Measurements from ENCODE around the gene NIN. TPM values are rescaled to one million over a fixed set of nuclear protein-coding genes. Genes with fewer than 3 reads are reported as not detected.
A peak's percentile ranks its signal among the peaks of the same experiment; 100 is the strongest.

NIN gene
- total and polyA plus RNA-seq, 5 experiments from 2014 or later, result 37.1 to 137 (median 60.2) TPM

- no peak for ATAC-seq
- no peak for DNase-seq
- H3K9me3 Mint-ChIP-seq, result no peaks in the 10 kb centered on the region
- H3K4me3 Mint-ChIP-seq, result no peak overlapping the region
- POLR2A ChIA-PET, result no interaction called here
- no peaks in the 10 kb centered on the region for H3K27me3 Mint-ChIP-seq
- H3K36me3 Mint-ChIP-seq, result peaks cover 0 to 94% (median 26%) of the 10 kb centered on the region in 3 donors
- H3K4me1 Mint-ChIP-seq, result peaks cover 0 to 14% (median 3%) of the 10 kb centered on the region in 4 donors
- H3K27ac Mint-ChIP-seq, result peak overlapping the region in 6 of 10 donors; percentile 28 to 81 (median 56)
Observed at GRCh38 chr14:50740856-50741255, 90.1 kb downstream of the NIN start.

- DNase-seq, result no peak
- Mint-ChIP-seq H3K27me3 (no peaks in the 10 kb centered on the region), H3K36me3 (peaks cover 0 to 93% (median 33%) of the 10 kb centered on the region in 3 donors), H3K4me3 (no peak overlapping the region), H3K9me3 (no peaks in the 10 kb centered on the region), H3K27ac (peak overlapping the region in 6 of 10 donors; percentile 5 to 80 (median 62)), H3K4me1 (peaks cover 0 to 14% (median 3%) of the 10 kb centered on the region in 4 donors)
- ATAC-seq, result no peak
- POLR2A ChIA-PET, result no interaction called here
Observed at GRCh38 chr14:50739186-50739585, 91.8 kb downstream of the NIN start.

GRCh38 chr14:50736932-50737419, 94.0 kb downstream of the NIN start:
- Mint-ChIP-seq H3K27me3 (no peaks in the 10 kb centered on the region), H3K27ac (peak overlapping the region in 9 of 10 donors; percentile 18 to 81 (median 61)), H3K9me3 (no peaks in the 10 kb centered on the region), H3K36me3 (peaks cover 0 to 95% (median 42%) of the 10 kb centered on the region in 3 donors), H3K4me3 (no peak overlapping the region), H3K4me1 (peaks cover 0 to 14% (median 3%) of the 10 kb centered on the region in 4 donors)
- ATAC-seq (no peak), DNase-seq (no peak)
- POLR2A ChIA-PET, result interaction anchor here (1.0 kb wide), 1 partner anchor 48 kb away, joined by 3 read pairs; no protein-coding TSS in a partner anchor

GRCh38 chr14:50734950-50735695, 95.8 kb downstream of the NIN start:
- H3K4me3 Mint-ChIP-seq, result no peak overlapping the region
- H3K36me3 Mint-ChIP-seq, result peaks cover 7 to 94% (median 56%) of the 10 kb centered on the region in 3 donors
- DNase-seq, result no peak
- peaks cover 0 to 7% (median 3%) of the 10 kb centered on the region in 4 donors for H3K4me1 Mint-ChIP-seq
- POLR2A ChIA-PET, result interaction anchor here (0.7 kb wide), 1 partner anchor 367 kb away, joined by 3 read pairs; no protein-coding TSS in a partner anchor
- no peaks in the 10 kb centered on the region for H3K27me3 Mint-ChIP-seq
- H3K9me3 Mint-ChIP-seq, result peaks cover 0 to 5% (median under 1%) of the 10 kb centered on the region in 9 donors
- no peak for ATAC-seq
- peak overlapping the region in 2 of 10 donors; percentile 4 to 29 for H3K27ac Mint-ChIP-seq

- ATAC-seq (no peak), DNase-seq (no peak)
- Mint-ChIP-seq H3K9me3 (peaks cover 0 to 10% (median 3%) of the 10 kb centered on the region in 9 donors), H3K27ac (peak overlapping the region in 2 of 10 donors; percentile 29), H3K36me3 (peaks cover 11 to 95% (median 71%) of the 10 kb centered on the region in 3 donors), H3K27me3 (no peaks in the 10 kb centered on the region), H3K4me1 (peaks cover 0 to 5% (median under 1%) of the 10 kb centered on the region in 4 donors), H3K4me3 (no peak overlapping the region)
- POLR2A ChIA-PET, result interaction anchor here (1.9 kb wide), 1 partner anchor 126 kb away, joined by 5 read pairs; no protein-coding TSS in a partner anchor
Observed at GRCh38 chr14:50733494-50733893, 97.5 kb downstream of the NIN start.

- Mint-ChIP-seq H3K9me3 (peaks cover 0 to 10% (median 3%) of the 10 kb centered on the region in 9 donors), H3K27me3 (no peaks in the 10 kb centered on the region), H3K27ac (peak overlapping the region in 5 of 10 donors; percentile 24 to 89 (median 71)), H3K4me1 (peaks cover 15 to 28% (median 21%) of the 10 kb centered on the region in 4 donors), H3K4me3 (no peak overlapping the region), H3K36me3 (peaks cover 19 to 98% (median 77%) of the 10 kb centered on the region in 3 donors)
- ATAC-seq (no peak), DNase-seq (no peak)
- POLR2A ChIA-PET, result no interaction called here
Observed at GRCh38 chr14:50728836-50729235, 102.1 kb downstream of the NIN start.

GRCh38 chr14:50726372-50727107, 104.4 kb downstream of the NIN start:
- ATAC-seq (peak; percentile 90 to 94), DNase-seq (peak in 4 of 10 donors; percentile 12 to 48 (median 26))
- Mint-ChIP-seq H3K27me3 (no peaks in the 10 kb centered on the region), H3K9me3 (peaks cover 0 to 10% (median 3%) of the 10 kb centered on the region in 9 donors), H3K27ac (peak overlapping the region; percentile 60 to 93 (median 84)), H3K4me1 (peaks cover 15 to 28% (median 21%) of the 10 kb centered on the region in 4 donors), H3K4me3 (peak overlapping the region in 7 of 10 donors; percentile 3 to 47 (median 14)), H3K36me3 (peaks cover 23 to 96% (median 65%) of the 10 kb centered on the region in 3 donors)
- POLR2A ChIA-PET, result no interaction called here

GRCh38 chr14:50725761-50726160, 105.2 kb downstream of the NIN start:
- DNase-seq (no peak), ATAC-seq (no peak)
- Mint-ChIP-seq H3K36me3 (peaks cover 21 to 93% (median 58%) of the 10 kb centered on the region in 3 donors), H3K4me3 (peak overlapping the region in 4 of 10 donors; percentile 9 to 47 (median 29)), H3K27ac (peak overlapping the region; percentile 60 to 93 (median 84)), H3K4me1 (peaks cover 15 to 28% (median 21%) of the 10 kb centered on the region in 4 donors), H3K27me3 (no peaks in the 10 kb centered on the region), H3K9me3 (peaks cover 0 to 9% (median 2%) of the 10 kb centered on the region in 9 donors)
- POLR2A ChIA-PET, result no interaction called here

GRCh38 chr14:50719911-50720759, 110.8 kb downstream of the NIN start:
- POLR2A ChIA-PET, result no interaction called here
- ATAC-seq (no peak), DNase-seq (no peak)
- H3K36me3 Mint-ChIP-seq, result peaks cover 12 to 44% (median 18%) of the 10 kb centered on the region in 3 donors
- H3K27ac Mint-ChIP-seq, result peak overlapping the region in 7 of 10 donors; percentile 3 to 52 (median 26)
- no peaks in the 10 kb centered on the region for H3K9me3 Mint-ChIP-seq
- no peak overlapping the region for H3K4me3 Mint-ChIP-seq
- no peaks in the 10 kb centered on the region for H3K27me3 Mint-ChIP-seq
- peaks cover 0 to 5% (median 2%) of the 10 kb centered on the region in 4 donors for H3K4me1 Mint-ChIP-seq

- no peak for ATAC-seq
- H3K27me3 Mint-ChIP-seq, result no peaks in the 10 kb centered on the region
Observed at GRCh38 chr14:50718949-50719348, 112.0 kb downstream of the NIN start.

GRCh38 chr14:50717811-50718210, 113.2 kb downstream of the NIN start:
- Mint-ChIP-seq H3K4me1 (no peaks in the 10 kb centered on the region), H3K9me3 (no peaks in the 10 kb centered on the region), H3K36me3 (peaks cover 0 to 24% (median 7%) of the 10 kb centered on the region in 3 donors), H3K27ac (peak overlapping the region in 5 of 10 donors; percentile 3 to 59 (median 25)), H3K4me3 (no peak overlapping the region), H3K27me3 (peaks cover 0 to 2% (median 0%) of the 10 kb centered on the region in 5 donors)
- POLR2A ChIA-PET, result no interaction called here
- DNase-seq, result no peak
- ATAC-seq, result no peak

More at GRCh38 chr14:50718949-50719348, 112.0 kb downstream of the NIN start:
- H3K4me3 Mint-ChIP-seq, result no peak overlapping the region
- DNase-seq, result no peak
- peak overlapping the region in 3 of 10 donors; percentile 17 to 36 (median 25) for H3K27ac Mint-ChIP-seq
- POLR2A ChIA-PET, result no interaction called here
- H3K9me3 Mint-ChIP-seq, result no peaks in the 10 kb centered on the region
- no peaks in the 10 kb centered on the region for H3K4me1 Mint-ChIP-seq
- H3K36me3 Mint-ChIP-seq, result peaks cover 4 to 33% (median 10%) of the 10 kb centered on the region in 3 donors
